ENCODE measurements around the gene NXPH3.

The NXPH3 gene

DNA sequence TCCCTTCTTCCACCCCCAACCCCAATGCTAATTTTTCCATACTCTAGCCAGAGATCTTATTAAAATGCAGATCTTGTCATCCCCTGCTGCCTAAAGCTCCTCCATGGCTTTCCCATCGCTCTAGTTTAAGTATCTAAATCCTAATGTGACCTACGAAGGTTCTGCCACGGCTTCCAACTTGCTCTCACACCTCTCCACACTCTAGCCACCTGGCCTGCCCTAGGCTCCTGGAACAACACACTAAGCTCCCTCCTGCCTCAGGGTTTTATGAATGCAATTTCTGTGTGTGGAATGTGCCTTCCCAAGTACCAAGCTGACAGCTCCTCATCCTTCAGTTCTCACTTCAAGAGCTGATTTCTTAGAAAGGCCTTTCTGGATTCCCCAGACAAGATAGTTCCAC, 16.6 kb downstream of the NXPH3 start:
- DNase-seq (ENCODE audit: low spot score): no peak

DNA sequence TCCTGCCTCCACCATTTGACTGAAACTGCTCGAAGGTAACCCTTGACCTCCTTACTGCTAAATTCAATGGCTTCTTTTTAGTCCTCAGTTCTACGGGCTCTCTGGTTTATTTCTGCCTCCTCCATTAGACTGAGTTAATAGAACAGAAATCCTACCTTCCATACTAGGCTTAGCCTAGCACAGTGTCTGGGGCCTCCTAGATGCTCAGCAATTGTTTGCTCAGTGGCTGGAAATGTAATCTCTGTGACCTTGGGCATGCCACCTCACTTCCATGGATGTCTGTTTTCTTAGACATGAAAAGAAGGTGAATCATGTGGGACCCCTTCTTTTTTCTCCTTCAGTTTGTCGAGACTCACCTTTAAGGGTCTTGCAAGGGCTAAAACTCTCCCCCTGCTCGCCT, 19.7 kb downstream of the NXPH3 start:
- DNase-seq (ENCODE audit: low spot score): no peak

DNA sequence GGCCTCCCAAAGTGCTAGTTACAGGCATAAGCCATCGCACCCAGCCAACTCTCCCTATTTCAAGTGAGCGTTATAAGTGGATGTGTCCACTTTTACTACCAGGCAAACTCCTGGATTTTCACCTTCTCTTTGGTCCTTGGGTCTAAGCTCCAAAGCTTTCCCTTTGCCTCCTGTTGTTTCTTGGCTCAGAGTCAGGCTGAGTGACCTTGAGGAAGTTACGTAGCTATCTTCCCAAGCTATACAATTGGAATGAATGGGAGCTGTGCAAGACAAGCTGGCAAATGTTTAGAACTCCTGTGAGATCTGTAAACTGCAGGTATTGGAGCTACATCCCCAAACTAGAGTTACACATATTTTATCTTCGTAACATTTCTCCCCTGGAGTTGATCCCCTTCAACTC, 20.3 kb downstream of the NXPH3 start:
- no peak for DNase-seq (ENCODE audit: low spot score)

DNA sequence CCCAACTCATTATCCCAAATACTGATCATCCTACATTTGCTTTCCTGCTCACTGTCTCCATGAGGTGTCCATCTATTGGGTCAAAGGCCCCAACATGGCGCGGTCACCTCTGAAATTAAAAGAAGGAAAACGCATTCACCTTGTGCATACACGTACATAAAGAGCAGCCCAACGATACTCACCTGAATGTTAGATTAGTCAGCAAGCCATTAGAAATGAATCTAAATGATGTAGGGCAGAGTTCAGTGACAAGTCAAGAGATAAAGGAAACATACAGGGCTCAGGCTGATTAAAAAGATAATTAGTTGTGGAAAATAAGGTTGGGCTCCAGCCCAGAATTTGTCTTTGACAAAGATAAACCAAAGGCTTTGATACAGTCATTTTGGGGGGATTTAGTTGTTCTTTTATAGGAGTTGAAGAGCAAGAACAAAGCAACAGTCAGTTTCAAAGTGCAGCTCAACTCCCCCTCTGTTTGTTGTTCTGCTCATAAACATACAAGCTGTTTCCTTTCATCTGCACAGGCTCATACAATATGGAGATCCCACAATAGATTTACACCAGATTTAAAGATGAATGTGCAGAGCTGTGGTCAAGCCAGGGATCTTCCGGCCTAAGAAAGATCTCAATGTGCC, 21.1 kb downstream of the NXPH3 start:
- no peak for DNase-seq (ENCODE audit: low spot score)

DNA sequence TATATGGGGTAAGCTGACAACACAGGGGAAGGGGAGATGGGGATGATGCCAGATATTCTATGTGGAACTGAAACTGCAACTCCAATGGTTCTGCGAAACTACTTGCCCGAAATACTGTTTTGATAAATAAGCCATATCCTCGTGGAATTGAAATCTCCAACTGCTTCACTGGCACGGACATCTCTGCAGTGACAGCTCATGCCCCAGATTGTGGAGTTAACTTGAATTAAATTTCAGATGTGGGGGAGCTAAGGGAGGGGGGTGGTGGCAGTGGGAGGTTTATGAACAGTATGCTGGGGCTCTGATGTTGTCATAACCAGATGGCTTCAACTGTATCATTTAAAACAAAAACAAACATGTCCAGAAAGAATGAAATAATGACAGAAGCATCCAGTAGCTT, 21.8 kb downstream of the NXPH3 start:
- DNase-seq (ENCODE audit: low spot score): no peak

DNA sequence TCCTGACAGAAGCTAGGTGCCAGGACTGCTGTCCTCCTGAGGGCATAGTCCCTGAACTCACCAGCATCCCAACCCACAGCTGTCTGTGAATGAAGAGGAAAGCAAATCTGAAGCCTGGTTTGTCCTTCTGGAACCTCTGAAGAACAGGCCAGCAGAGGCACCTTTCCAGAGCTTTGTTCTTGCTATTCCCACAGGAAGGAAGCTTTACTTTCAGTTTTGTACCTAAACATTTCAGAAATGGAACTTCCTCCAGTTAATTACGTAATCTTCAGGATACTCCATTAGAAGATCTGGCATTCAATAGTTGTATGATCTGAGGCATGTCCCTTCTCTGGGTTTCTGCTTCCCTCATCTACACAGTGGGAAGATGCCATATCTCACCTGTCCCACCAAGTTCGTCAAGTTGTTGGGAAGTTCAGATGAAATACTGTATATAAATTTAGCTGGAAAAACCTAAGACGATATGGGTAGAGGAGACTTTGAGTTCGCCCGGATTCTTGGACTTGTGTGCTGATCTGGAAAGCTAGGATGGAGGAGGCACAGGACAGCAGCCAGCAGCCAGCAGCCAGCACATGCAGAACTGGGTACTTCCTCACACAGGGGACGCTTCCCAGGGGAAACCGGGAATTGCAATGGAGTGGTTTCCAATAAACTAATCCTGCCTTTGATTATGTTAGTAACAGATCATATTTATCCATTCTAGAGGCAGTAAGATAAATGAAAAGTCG, 22.4 kb downstream of the NXPH3 start:
- no peak for DNase-seq (ENCODE audit: low spot score)

DNA sequence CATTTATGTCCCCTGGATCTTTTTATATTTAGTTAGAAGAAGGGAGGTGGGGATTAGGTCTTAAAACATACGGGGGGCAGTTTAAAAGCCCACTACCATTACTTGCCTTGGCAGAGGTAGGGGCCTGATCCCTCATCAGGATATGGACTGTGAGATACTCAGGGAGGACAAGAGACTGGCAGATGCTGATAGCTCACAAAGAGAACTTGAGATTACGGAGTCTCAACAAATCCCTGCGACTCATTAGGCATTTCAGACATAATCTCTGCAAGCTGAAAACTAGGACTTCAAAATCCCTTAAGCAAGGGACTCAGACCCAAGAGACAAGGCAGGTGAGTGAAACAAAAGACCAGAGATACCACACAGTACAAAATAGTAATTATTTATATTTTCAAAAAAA, 23.2 kb downstream of the NXPH3 start:
- no peak for DNase-seq (ENCODE audit: low spot score)

DNA sequence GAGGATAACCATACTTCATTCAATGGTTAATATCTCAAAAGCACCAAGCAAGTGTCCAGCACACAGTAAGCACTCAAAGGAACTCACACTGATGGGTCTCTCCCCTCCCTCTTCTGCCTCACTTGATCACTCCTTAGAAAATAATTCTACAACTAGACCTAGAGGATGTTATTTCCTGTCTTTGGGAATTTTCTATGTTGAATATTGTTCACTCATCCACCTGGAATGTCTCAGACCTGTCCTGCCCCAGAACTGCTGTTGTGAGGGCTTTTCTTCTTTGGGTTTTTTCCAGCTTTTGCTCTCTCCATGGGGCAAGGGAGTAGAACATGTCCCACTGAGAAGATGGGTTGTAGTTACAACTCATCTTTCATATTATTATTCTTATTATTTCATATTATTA, 25.3 kb downstream of the NXPH3 start:
- DNase-seq (ENCODE audit: low spot score): no peak

DNA sequence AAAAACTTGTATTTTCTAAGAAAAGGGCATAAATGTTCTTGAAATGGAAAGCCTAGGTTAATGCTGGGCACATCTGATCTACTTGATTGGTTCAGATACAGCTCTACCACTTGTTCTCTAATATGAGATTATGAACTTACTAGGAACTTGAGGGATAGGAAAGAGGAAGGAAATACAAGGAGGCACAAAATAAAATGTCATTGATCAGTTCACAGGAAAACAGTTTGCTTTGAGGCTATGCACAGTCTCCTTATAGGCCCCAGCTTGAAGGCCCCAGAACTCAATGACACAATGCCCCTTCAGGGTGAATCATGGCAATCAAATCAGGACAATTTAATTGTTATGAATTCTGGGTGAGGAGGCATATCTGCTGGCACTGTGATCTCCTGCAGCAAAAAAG, 27.1 kb downstream of the NXPH3 start:
- DNase-seq (ENCODE audit: low spot score): no peak

DNA sequence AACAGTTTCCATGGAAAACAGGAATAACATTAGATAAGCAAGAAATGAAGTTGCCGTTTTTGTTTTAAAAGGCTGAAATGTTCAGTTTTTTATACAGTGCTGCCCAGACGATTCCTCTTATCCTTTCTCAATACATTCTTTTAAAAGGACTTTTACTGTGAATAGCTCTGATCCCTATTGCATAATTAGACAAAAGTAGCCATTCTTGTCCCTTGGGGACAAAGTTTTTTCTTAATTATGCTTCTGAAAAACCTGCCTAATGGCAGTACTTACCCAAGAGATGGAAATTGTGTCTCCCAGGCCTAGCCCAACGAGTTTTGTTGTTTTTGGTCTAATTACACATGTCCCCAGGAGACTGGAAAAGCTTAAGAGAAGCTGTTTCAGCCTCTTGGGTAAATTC, 27.6 kb downstream of the NXPH3 start:
- DNase-seq (ENCODE audit: low spot score): no peak

DNA sequence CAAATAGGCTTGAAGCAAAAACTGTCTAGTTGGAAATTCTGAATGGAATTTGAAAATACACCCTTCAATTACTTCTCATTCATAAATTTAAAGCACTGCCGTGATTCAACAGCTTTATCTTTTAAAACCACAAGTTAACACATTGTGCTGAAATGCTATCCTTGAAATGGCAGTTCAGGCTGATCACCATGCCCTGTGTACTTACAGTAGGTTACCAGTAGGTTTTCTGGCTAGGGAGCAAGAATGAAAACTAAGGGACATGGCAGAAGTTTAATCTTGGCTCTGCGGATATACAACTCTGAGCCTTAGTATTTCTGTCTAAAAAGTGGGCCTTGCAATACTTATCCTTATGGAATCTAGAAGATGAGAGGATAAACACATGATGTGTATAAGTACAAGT, 28.0 kb downstream of the NXPH3 start:
- DNase-seq (ENCODE audit: low spot score): no peak

DNA sequence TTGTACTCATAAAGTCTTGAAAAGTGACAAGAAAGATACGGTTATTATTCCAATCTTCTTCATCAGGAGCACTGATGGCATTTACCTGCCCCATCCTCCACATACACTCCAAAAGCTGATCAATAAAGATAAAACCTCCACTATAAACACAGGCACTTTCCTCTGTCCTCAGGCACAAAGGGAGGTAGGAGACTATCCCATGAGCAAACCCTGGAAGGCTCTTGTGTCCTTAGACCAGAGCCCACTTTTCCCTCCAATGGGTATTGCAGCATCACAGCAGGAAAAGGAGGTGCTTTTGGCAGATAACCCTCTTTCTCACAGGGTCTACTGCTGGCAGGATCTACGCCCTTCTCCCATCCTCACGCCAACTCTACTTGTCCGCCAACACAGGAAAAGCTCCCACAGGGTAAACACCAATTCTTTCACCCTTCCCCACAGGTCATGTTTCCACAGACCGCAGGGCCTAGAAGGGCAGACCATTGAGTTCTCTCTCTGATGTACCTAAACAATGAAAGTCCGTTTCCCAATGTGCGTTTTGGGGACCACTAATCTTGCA, 28.7 kb downstream of the NXPH3 start:
- no peak for DNase-seq (ENCODE audit: low spot score)

DNA sequence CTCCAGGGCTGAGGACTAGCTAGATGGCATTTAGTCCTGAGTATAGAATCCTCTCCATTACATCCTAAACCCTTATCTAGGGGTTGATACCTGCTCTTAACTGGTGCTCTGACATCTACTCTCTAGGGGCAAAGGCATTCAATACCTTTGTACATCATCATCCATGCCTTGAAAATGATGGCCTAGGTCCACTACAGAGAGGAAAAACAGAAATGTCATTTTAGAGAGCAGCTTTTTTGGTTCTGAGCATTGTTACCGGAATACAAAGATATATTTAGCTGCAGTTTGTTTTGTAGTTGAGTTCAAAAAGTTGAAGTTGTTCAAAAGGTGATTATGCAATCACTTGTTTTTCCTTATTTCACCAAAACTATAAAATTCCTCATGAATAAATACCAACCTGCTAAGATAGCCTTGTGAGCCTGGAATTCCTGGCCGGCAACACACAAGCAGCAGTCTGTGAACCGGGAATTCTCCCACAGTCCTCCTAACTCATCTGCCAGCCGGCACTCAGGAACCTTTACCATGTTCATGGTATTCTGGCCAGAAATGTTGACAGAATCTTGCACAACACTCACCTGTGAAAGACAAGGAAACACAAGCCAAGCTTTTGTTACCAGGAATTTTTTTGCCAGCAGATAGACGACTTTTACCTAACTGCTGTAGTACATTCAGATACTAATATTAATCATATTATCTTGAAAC, 35.4 kb downstream of the NXPH3 start:
- no peak for DNase-seq (ENCODE audit: low spot score)

DNA sequence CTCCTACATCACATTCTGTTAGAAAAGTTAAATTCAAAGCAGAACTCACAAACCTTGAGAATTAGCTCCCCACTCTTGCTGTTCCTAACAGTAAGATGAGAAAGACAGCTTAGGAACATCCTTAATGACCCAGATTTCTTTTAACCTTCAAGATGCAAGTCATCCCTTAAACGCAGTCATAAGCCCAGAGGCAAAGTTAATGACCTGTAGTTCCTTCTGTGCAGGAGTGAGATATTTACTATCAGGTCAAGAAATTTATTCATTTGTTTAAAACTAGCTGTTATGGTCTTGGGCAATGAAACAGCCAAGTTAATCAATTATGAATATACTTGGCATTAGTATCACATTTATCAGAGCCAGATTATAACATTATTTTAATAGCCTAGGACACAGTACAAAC, 37.1 kb downstream of the NXPH3 start:
- no peak for DNase-seq (ENCODE audit: low spot score)

DNA sequence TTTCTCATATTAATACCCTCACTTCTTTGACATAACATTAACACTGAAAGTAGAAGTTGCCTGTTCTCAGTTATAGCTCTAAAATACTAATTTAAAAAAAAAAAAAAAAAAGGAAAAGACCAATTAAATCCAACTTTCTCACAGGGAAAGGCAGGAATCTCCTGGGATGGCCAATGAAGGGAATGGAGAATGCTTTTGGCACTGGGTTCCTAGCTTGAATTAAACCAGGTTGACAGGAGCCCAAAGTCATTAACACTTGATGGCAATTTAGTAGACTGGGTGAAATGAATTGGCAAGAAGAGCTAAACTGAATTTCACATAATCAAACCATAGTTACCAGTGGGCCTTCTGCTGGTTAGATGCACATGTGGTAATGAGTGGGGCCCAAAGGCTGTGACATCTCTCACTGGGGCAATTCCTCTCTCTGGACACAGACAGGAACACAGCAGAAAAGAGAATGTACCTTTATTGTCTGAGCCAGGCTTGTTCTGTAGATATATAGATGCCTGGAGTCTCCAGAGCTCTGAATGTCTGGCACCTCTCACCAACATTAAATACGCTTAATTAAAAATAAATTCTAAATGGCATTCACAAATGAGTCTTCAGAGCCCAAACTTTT, 37.6 kb downstream of the NXPH3 start:
- DNase-seq (ENCODE audit: low spot score): no peak

DNA sequence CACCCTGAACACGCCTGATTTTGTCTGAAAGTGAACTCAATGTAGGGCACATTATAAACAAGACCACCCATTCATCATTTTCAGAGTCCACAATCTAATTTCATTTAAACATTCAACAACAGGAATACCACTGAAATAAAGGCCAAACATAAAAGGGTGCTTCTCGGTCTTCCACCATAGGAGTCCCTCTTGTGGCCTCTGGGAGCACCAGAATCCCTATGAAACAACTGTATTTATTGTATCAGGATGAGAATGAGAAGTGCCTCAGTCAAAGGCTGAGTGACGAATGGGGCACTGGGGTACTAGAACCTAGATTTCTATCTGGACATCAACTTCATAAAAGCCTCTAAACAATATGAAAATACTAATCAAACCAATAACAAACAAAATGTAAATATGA, 40.4 kb downstream of the NXPH3 start:
- DNase-seq (ENCODE audit: low spot score): no peak

DNA sequence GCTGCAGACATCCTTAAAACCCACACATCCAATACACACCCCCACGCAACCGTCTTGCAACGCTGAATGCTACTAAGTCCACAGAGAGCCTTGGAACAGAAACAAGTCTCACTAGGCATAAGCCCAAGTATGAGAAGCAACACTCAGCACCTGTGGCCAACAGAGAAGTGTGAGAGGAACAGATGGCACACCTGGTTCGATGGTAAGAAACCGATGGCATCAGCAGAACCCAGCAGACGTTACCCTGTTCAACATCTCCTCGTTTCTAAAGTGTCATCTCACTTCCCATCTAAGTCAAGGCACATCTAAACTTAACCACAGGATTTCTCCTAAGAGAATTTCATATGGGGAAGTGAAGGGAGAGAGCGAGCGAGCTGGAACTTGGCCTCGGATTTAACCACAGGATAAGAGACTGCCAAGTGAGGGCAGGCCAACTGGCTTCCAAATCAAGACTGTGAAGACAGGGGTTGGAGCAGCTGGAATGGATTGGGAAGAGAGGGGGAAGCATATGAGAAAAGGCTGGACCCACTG, 41.0 kb downstream of the NXPH3 start:
- no peak for DNase-seq (ENCODE audit: low spot score)

DNA sequence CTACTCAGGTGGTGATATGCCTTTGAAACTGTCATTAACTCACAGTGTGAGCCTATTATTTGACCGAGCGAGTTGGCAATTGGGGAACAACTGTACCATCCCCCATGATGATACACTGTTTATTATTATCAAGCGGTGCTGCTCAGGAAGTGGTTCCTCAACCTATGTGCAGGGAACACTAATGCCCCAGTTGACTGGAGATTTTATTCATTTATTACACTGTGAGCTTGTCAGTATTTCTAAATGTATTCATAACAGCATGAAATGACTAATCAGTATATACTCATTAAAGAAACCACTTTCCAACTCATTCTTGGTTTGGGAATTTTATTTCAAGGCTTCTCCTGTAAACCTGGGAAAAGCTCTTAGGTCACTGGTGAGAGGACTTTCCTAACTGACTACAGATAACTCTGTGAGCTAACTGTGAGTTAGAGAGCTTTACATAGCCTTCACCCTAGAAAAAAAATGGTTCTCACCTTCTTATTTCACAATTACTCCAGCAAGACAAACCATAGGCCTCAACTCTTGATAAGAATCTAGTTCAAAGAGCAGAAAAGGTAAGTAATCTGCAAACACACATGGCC, 42.4 kb downstream of the NXPH3 start:
- DNase-seq (ENCODE audit: low spot score): no peak

DNA sequence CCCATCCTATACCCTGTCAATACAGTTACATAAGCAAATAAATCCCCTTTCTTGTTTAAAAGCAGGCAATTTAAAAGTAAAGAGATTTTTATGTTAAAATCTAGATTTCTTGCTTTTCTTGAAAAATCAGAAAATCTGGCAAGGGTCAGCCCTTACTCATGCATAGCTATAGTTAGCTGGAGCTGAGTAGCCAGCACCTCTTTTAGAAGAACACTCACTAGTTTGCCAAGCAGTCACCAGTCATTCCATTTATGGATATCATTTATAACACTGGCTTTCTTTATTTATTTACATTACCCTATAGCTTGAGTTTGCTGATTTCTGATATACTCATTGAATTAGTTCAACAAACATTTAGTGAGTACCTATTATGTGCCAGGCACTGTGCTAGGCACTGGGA, 45.7 kb downstream of the NXPH3 start:
- DNase-seq (ENCODE audit: low spot score): no peak

DNA sequence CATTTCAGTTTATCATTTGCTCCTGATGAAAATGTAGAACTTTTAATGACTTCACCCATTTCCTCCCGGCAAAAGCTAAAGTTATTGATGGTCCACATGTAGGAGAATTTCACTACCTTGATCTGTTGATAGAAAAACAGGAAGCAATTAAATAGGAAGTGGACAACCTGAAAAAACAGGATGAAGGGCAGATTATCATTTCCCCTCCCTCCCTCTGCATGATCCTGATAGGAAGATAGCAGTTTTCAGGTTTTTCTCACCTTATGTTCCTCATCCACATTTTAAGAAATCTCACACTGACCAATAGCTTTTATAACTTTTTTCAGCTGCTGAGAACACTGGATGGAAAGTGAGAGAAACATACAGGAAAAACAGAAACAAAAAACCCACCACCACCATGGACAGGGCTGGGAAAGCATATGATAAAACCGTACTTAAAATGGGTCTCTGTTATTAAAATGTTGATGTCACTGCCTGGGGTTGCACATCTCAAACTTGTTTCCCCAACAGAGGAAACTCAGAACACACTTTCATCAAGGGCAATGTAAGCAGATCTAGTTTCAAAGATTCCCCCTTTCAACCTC, 46.4 kb downstream of the NXPH3 start:
- no peak for DNase-seq (ENCODE audit: low spot score)

DNA sequence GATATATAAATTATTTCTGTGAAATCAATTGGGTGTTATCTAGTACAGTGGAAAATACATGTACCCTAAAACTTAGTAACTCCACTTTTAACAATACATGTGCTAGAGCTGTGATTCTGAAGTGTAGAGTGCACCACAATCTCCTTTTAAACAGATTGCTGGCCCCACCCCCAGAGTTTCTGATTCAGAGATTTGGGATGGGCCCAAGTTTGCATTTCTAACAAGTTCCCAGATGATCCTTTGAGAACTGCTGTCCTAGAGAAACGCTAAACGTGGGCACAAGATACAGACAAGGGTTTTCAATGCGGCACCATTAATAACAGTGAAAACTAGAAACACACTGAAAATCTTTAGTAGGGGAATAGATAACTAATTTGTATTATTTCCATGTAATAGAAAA, 49.2 kb downstream of the NXPH3 start:
- no peak for DNase-seq (ENCODE audit: low spot score)

DNA sequence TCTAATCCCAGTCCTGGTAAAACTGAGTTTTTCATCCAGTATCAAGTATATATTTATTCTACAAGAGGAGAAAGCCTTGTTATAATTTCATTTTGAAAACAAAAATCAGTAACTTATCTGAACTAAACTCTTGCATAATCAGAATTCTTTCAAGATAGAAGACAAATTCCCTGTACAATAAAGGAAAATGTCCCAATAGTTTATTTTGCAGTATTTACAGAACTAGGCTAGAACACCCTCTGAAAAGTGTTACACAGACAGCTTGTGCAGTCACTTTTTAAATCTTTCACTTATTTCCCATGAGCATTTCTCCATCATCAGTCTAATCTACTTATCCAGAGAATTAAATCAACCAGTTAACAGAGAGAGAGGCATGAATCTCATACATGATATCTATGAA, 53.8 kb downstream of the NXPH3 start:
- no peak for DNase-seq (ENCODE audit: low spot score)

All from RKO (cell line).